HG03565 (cell line): ENCODE results near the gene C1QTNF2.

Experiments
- ATAC-seq: cut with Tn5 transposase; IDR thresholded peaks from one replicate; pipeline ENCODE4 v1.9.1; 2021; ENCODE audit warnings: mild to moderate bottlenecking, moderate library complexity; ENCODE audit not compliant: unreplicated experiment

Gene C1QTNF2

GRCh38 chr5:160375166-160375565 is 4.7 kb upstream of the C1QTNF2 start:
- ATAC-seq, result no peak

GRCh38 chr5:160371294-160371693 is 868 bp upstream of the C1QTNF2 start:
- ATAC-seq, result no peak

DNA sequence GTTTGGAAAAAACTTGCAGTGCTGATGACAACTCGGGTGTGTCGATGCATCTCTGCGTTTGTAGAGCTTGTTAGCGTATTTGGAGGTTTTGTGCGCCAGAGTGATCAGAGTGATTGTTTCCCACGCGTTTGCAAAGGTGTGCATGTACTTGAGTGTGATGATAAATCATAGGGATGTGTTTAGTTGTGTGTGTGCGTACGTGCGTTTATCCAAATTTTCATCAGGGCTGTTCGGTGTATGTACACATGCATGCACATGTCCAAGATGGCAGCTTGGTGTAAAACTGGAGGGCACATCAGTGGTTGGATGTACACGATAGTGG is 248 bp upstream of the C1QTNF2 start:
- no peak for ATAC-seq

DNA sequence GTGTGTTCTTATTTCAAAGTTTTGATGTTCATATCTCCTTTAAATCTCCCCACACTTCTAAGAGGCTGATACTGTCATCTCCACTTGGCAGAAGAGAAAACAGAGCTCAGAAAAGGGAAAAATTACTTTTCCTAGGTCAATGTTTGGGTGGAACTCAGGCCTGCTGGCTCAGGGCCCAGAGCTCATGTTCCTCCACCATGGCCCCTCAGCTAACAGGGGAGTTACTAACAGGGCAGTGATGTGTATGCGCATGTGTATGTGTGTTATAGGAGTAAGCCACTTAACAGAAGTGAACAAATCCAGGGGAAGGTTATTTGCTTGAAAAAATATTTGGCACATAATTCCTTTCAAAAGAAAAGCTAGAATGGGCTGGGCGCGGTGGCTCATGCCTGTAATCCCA is 2.5 kb downstream of the C1QTNF2 start:
- no peak for ATAC-seq

GRCh38 chr5:160367261-160367660 is 3.2 kb downstream of the C1QTNF2 start:
- ATAC-seq, result no peak

- no peak for ATAC-seq
These were observed 4.2 kb downstream of the C1QTNF2 start for GRCh38 chr5:160366230-160366629.

- ATAC-seq, result no peak
These were observed 6.6 kb downstream of the C1QTNF2 start for GRCh38 chr5:160363660-160364395.

- ATAC-seq, result no peak
These were observed 7.2 kb downstream of the C1QTNF2 start for GRCh38 chr5:160363211-160363610.

DNA sequence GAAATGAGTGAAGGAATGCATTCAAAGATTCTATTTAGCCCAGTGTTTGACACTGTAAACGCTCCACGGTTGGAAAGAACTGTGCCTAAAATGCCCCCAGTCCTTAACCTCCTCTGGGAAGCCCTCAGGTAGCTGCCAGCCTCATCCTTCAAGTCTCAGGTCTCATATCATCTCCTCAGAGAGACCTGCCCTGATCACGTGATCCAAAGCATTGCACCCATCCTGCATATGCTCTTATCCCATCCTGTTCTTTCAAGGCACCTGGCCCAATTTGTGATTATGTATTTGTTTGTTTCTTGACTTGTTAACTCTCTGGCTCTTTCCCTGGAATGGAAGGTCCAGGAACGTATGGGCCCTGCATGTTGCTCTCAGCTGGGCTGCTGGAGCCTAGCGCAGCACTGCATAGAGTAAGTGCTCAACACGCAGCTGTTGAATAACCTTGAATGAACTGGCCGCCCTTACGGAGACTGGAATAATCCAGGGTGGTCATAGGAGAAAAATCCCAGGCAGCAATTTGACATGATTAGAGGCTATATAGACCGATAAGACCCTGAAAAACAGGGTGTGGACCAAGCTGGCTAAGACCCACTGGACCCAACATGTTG is 8.7 kb downstream of the C1QTNF2 start:
- no peak for ATAC-seq

- ATAC-seq, result no peak
These were observed 10.1 kb downstream of the C1QTNF2 start for GRCh38 chr5:160360310-160360709.

DNA sequence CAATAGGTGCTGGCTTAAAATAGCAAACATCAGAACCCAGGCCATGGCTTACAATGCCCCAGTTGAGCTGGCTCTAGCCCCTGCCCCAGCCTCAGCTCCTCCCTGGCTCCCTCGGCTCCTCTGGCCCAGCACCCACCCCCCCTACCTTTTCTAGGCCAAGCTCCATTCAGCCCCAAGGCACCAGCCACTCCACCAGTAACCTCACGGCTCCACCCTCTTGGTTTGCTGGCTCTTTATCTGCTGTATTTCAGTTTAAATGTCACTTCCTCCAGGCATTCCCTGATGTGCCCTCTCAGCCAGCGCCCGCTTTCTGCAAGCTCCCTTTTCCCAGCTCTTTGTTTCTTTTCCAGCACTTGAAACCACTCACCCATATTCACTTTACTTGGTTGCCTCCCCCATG is 10.6 kb downstream of the C1QTNF2 start:
- ATAC-seq, result no peak

DNA sequence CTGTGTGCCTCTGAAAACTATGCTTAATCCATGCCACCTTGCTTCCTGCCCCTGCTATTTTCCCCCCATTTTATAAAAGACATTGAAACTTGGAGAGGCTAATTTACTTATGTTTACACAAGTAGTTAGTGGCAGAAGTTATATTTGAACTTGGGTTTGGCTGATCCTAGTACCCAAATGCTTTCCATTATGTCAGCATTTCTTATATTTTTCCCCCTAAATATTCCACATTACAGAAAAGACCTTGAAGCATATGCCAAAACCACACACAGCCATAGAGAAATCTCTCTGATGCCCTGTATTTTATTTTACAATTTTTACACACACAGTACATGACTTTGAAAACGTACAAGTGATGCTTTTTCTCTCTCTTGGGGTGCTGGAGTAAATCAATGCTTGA is 11.2 kb downstream of the C1QTNF2 start:
- no peak for ATAC-seq

DNA sequence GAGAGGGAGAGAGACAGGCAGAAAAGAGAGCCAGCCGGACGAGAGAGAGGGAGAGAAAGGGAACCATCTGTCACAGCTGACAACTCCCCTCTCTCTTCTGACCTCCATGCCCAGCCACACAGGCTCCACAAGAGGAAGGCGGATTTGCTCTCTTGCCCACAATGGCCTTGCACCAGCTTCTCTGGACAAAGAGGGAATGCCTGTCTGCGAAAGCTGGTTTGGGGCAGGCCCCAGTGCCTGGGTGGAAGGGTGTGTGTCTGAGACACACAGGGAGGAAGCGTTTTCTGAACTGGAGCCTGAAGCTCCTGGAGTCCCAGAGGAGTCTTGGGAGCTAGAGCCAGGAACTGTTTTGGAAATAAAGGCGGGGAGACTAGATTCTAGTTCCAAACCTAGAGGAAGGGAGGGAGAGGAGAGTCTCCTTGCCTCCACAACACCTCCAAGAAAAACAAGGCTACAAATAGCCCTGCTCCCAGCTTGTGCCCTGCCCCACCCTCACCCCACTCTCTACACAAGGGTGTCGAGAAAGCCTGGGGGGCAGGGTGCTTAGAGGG is 12.5 kb downstream of the C1QTNF2 start:
- ATAC-seq, result no peak

DNA sequence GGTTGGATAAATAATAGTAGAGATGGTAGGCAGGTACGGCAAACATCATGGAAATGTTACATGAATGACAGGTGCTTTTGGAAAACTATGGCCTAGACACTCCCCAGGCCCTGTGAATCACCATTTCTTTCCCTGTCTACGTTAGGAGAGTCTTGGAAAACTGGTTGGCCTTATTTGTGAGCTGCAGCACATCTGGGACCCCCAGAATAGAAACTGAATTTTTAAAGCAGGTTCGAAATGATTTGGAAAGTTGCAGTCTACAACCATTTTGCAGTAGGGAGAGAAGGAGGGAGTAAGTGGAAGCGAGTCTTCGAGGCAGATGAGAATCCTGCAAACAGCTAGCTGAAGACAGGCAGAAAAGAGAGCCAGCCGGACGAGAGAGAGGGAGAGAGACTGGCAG is 13.0 kb downstream of the C1QTNF2 start:
- ATAC-seq, result no peak

DNA sequence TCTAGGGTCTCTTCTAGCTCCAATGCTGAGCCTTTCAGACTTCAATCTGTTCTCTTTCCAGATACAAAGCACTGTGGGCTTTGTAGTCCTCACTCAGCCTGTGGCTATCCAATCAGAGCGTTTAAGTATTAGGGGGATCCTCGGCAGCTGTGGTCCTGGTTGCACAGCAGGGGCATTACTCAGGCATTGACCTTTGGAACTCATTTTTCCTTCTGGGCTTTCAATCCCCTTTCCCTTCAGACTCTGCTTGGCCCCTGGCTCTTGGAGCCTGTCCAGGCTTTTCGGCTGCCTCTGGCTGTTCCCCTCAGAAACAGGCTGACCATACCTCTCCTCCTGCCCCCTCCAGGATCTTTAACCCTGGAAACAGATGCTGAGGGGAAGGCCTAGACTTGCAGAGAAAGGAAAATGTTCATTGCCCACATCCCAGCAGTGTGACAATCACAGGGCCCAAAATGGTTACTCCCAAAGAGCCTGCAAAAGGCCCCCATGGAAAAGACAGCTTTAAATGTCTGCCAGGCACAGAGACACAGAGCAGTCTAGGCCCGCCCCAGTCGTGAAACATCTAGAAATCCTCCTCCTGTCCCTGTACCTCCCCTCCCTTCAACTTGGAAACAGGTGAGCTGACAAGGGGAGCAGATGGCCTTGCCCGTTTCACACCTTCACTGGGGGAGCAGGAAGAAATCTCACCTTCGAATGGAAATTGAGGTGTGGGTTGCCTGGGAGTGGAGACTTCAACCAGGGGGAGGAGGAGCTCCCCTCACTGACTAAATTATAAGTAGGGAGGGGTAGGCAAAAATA is 13.7 kb downstream of the C1QTNF2 start:
- ATAC-seq, result no peak

DNA sequence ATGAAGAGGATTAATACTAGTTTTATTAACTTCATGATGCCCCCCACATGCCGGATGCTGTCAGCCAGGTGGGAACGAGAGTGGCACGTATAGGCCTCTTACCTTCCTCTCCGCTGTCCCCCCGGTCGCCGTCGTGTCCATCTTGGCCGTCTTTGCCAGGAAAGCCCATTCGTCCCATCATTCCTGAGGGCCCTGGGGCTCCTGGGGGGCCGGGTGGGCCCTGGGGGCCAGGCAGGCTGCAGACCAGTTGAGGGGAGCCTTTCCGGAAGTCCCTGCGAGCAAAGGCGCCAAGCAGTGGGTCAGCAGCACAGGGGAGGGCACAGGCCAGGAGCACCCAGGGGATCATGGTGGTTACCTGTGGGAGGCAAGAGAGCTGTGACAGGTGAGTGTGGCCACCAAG is 15.8 kb downstream of the C1QTNF2 start:
- no peak for ATAC-seq

GRCh38 chr5:160353379-160353778 is 17.0 kb downstream of the C1QTNF2 start:
- ATAC-seq, result no peak

GRCh38 chr5:160352308-160352707 is 18.1 kb downstream of the C1QTNF2 start:
- ATAC-seq, result no peak

- no peak for ATAC-seq
These were observed 20.5 kb downstream of the C1QTNF2 start for GRCh38 chr5:160349935-160350303.

- ATAC-seq, result no peak
These were observed 21.0 kb downstream of the C1QTNF2 start for GRCh38 chr5:160349249-160349934.

DNA sequence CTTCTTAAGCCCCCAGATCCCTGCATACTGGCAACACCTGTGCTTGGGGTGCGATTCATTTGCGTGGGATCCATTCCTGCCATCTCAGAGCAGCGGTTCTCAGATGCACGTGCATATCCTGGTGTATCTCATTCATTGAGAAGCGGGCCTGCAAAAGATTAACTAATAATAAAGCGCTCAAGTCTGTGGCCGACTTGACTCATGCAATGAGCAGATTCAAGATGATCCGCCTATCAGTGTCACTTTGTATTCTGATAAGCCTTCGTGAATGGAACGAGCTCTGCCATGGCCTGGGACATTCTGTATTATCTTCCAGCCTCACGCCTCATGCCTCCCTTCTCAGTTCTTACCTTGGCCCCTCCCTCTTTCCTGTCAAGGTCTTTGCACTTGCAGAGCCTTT is 22.3 kb downstream of the C1QTNF2 start:
- no peak for ATAC-seq
